Keratinocyte (primary cell): ENCODE results near the gene INPP5A. TPM values are rescaled to one million over a fixed set of nuclear protein-coding genes. Genes with fewer than 3 reads are reported as not detected.

ENCODE experiments used
- DNase-seq: peaks from one replicate; pipeline ENCODE4 v3.0.0-alpha.2; 2011; ENCODE audit warnings: low read depth, missing footprints, low spot score
- FAIRE-seq: peaks from 2 replicates; lab custom pipeline; 2011; peaks lifted over from hg19 to GRCh38; lab: Jason Lieb, UNC
- H2AFZ ChIP-seq: 2 replicates; pipeline ENCODE4 v1.6.0; 2012; ENCODE audit warnings: low read length, control low read depth, inconsistent platforms; ENCODE audit not compliant: control insufficient read depth
- H3K27ac ChIP-seq: 2 replicates; pipeline ENCODE4 v1.5.1; 2011; ENCODE audit warnings: low read length; ENCODE audit not compliant: control insufficient read depth, insufficient read depth
- H3K27me3 ChIP-seq: 3 replicates; pipeline ENCODE4 v1.6.0; 2011; ENCODE audit warnings: low read length; ENCODE audit not compliant: control insufficient read depth, insufficient read depth; ENCODE audit errors: extremely low read depth
- H3K36me3 ChIP-seq, 2 experiments: 2 replicates in 1 of 2; 3 replicates in 1 of 2; pipeline ENCODE4 v1.5.1; 2011; ENCODE audit warnings: low read length in 2 of 2, mild to moderate bottlenecking in 1 of 2; ENCODE audit not compliant: control insufficient read depth in 2 of 2, insufficient read depth in 2 of 2; ENCODE audit errors: extremely low read depth in 1 of 2
- H3K4me1 ChIP-seq: 3 replicates; pipeline ENCODE4 v1.5.1; 2011; ENCODE audit warnings: low read length; ENCODE audit not compliant: control insufficient read depth, insufficient read depth; ENCODE audit errors: extremely low read depth
- H3K4me2 ChIP-seq: 3 replicates; pipeline ENCODE4 v1.6.0; 2011; ENCODE audit warnings: low read depth, low read length; ENCODE audit not compliant: control insufficient read depth, insufficient read depth; ENCODE audit errors: extremely low read depth
- H3K4me3 ChIP-seq, 3 experiments: fragments of 200-600 bp in 1 of 3; sonication (generic) in 1 of 3; 2 replicates in 2 of 3; 3 replicates in 1 of 3; pipeline ENCODE4 v1.5.1; 2011 to 2016; ENCODE audit warnings: low read length in 3 of 3, mild to moderate bottlenecking in 3 of 3, control low read depth in 2 of 3, inconsistent platforms in 1 of 3, low read depth in 1 of 3, mixed read lengths in 1 of 3, mixed run types in 1 of 3, moderate library complexity in 1 of 3; ENCODE audit not compliant: control insufficient read depth in 2 of 3, insufficient read depth in 2 of 3; ENCODE audit errors: extremely low read depth in 1 of 3
- H3K79me2 ChIP-seq: 2 replicates; pipeline ENCODE4 v1.6.0; 2012; ENCODE audit warnings: low read length; ENCODE audit not compliant: control insufficient read depth, insufficient read depth
- H3K9ac ChIP-seq: 3 replicates; pipeline ENCODE4 v1.6.0; 2011; ENCODE audit warnings: low read length; ENCODE audit not compliant: control insufficient read depth, insufficient read depth; ENCODE audit errors: extremely low read depth
- H3K9me1 ChIP-seq: 3 replicates; pipeline ENCODE4 v1.6.0; 2011; ENCODE audit warnings: low read length; ENCODE audit not compliant: control insufficient read depth, insufficient read depth; ENCODE audit errors: extremely low read depth
- H3K9me3 ChIP-seq: 2 replicates; pipeline ENCODE4 v1.5.1; 2012; ENCODE audit warnings: low read depth, low read length; ENCODE audit not compliant: control insufficient read depth
- H4K20me1 ChIP-seq: 3 replicates; pipeline ENCODE4 v1.6.0; 2011; ENCODE audit warnings: low read length; ENCODE audit not compliant: control insufficient read depth, insufficient read depth; ENCODE audit errors: extremely low read depth
- EZH2 ChIP-seq: IDR thresholded peaks from one replicate; pipeline ENCODE4 v1.6.1; 2012; ENCODE audit warnings: inconsistent platforms, mild to moderate bottlenecking, low read length, moderate library complexity
- dilution Hi-C: fragments of 300-500 bp; cut with MboI; formaldehyde crosslinking; loops from one replicate; pipeline ENCODE4 v1.7.0; 2020; ENCODE audit warnings: low sequenced_read_pairs; ENCODE audit not compliant: extremely low pct_ligation_motif_present
- polyA plus RNA-seq, 5 experiments: library from polyadenylated mRNA; depleted of rRNA in 3 of 5; stranded (reverse) in 3 of 5; stranded (forward) in 1 of 5; unstranded in 1 of 5; fragments of >200 nt; gene quantifications; 1 replicate in 1 of 5; 2 replicates in 3 of 5; 3 replicates in 1 of 5; pipeline versions ENCODE4 v1.2.1 to v1.2.3, GENCODE V29; 2011 to 2012; ENCODE audit warnings: missing spikeins in 2 of 5, low read depth in 1 of 5, low replicate concordance in 1 of 5
- TF ChIP-seq, protein P1 (sequence below), 3 experiments: IDR thresholded peaks in 1 of 3; conservative IDR thresholded peaks in 1 of 3; optimal IDR thresholded peaks in 1 of 3; 2 replicates in 2 of 3; 3 replicates in 1 of 3; pipeline versions ENCODE3 to v1.5.1; 2011; ENCODE audit warnings: low read length in 3 of 3, mild to moderate bottlenecking in 3 of 3, moderate library complexity in 2 of 3, control low read depth in 1 of 3, inconsistent platforms in 1 of 3; ENCODE audit not compliant: insufficient read depth in 2 of 3; ENCODE audit errors: extremely low read depth in 1 of 3

INPP5A gene
- polyA plus RNA-seq, 1 donor (not counting 4 experiments of a cell fraction or from before 2014, with no cell fraction given), result 11.2 TPM

DNA sequence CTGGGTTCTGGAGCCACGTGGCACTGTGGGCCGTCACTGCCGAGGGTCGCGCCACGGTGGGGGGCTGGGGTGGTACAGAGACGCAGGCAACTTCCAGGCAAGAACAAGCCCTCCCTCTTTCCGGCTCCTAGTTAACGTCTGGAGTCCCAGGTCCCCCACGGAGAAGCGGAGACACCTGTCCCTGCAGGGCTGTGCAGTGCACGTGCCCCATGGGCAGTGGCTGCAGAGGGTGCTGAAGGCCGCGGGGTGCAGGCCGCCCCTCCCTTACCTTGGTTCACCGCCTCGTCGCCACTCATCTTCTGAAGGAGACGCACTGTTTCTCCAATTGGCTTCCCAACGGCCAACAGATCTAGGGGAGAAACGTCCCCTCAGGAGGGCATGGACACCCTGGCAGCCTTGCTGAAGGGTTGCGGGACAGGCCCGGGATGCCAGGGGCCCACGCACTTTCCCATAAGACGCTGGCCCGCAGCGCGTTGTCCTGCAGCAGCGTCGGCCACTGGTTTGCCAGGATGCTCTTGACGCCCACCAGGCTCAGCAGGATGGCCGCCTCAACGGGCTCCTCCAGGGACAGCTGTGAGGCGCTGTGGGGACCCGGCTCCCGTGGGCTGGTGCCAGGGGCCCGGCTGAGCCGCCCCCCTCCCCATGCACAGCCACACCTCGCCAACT lies 272.7 kb downstream of the INPP5A start:
- Histone ChIP-seq H3K27me3 (no peaks in the 10 kb centered on the region), H3K4me3 (no peak overlapping the region), H3K27ac (no peak overlapping the region), H4K20me1 (no peaks in the 10 kb centered on the region), H2AFZ (no peak overlapping the region), H3K9ac (no peak overlapping the region), H3K9me1 (no peaks in the 10 kb centered on the region), H3K9me3 (no peaks in the 10 kb centered on the region), H3K79me2 (no peaks in the 10 kb centered on the region), H3K4me1 (no peaks in the 10 kb centered on the region), H3K4me2 (no peak overlapping the region), H3K36me3 (no peaks in the 10 kb centered on the region)
- FAIRE-seq, result no peak
- DNase-seq, result no peak
- TF ChIP-seq, protein P1, sequence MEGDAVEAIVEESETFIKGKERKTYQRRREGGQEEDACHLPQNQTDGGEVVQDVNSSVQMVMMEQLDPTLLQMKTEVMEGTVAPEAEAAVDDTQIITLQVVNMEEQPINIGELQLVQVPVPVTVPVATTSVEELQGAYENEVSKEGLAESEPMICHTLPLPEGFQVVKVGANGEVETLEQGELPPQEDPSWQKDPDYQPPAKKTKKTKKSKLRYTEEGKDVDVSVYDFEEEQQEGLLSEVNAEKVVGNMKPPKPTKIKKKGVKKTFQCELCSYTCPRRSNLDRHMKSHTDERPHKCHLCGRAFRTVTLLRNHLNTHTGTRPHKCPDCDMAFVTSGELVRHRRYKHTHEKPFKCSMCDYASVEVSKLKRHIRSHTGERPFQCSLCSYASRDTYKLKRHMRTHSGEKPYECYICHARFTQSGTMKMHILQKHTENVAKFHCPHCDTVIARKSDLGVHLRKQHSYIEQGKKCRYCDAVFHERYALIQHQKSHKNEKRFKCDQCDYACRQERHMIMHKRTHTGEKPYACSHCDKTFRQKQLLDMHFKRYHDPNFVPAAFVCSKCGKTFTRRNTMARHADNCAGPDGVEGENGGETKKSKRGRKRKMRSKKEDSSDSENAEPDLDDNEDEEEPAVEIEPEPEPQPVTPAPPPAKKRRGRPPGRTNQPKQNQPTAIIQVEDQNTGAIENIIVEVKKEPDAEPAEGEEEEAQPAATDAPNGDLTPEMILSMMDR (optimal IDR thresholded peaks at IDR 0.05 in 1 of 3, IDR thresholded peaks at IDR 0.05 in 1 of 3, conservative IDR thresholded peaks at IDR 0.05 in 1 of 3; ENCODE audit: extremely low read depth in 1 of 3, insufficient read depth in 2 of 3, low read length in 3 of 3), result no peak
- no peak for TF ChIP-seq EZH2
- dilution Hi-C loops, result no loop called here

DNA sequence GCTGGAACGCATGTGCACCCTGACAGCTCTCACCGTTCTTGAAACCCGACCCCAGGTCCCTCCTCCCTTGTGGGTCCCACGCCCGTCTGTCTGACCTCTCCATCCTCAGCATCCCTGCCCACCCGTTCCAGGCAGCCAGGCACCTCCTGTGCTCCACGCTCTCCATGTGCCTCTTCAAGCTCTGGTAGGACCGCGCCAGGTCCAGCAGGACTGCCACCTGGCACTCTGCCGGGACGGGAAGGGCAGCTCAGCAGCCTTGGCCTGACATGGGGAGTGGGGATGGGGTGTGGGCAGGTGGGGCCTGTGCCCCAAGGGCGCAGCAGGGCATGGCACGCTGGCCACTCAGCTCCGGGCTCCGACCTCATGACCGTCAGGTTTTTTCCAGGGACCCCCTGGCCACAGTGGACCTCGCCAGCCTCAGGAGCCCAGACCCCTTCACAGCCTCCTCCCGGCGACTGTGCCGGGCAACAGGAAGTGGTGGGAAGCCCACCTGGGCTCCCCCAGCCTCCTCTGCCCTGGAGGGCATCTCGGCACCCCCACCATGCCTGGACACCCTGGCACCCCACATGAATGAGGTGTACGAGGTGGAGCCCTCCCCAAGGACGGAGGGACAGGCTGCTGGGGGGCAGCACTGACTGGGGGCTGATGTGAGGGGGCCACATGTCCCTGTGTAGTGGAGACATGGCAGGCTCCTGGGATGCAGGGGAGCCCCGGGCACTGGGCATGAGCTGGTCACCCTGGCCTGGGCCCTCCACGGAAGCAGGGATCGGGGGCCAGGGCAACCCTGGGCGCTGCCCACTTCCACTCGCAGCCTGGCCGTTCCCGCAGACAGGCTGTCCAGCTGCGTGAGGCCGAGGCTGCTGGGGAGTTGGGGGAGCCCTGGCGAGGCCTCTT lies 273.5 kb downstream of the INPP5A start:
- no peak overlapping the region for H2AFZ ChIP-seq
- FAIRE-seq, result no peak

More for the DNA sequence above, 273.5 kb downstream of the INPP5A start:
- H3K27me3 ChIP-seq, result no peaks in the 10 kb centered on the region
- dilution Hi-C loops, result no loop called here
- H3K79me2 ChIP-seq, result no peaks in the 10 kb centered on the region
- no peak overlapping the region for H3K4me3 ChIP-seq
- no peak overlapping the region for H3K27ac ChIP-seq
- H3K4me2 ChIP-seq, result no peak overlapping the region
- no peaks in the 10 kb centered on the region for H3K9me3 ChIP-seq
- H3K36me3 ChIP-seq, result no peaks in the 10 kb centered on the region
- TF ChIP-seq, protein P1 (optimal IDR thresholded peaks at IDR 0.05 in 1 of 3, IDR thresholded peaks at IDR 0.05 in 1 of 3, conservative IDR thresholded peaks at IDR 0.05 in 1 of 3; ENCODE audit: extremely low read depth in 1 of 3, insufficient read depth in 2 of 3, low read length in 3 of 3), result no peak
- no peak for TF ChIP-seq EZH2
- no peak for DNase-seq
- no peaks in the 10 kb centered on the region for H4K20me1 ChIP-seq
- H3K9ac ChIP-seq, result no peak overlapping the region
- no peaks in the 10 kb centered on the region for H3K9me1 ChIP-seq
- H3K4me1 ChIP-seq, result no peaks in the 10 kb centered on the region
